SU-DHL-6 (cell line): ENCODE results near the gene NAPB.

Source experiments
- CTCF ChIP-seq: fragments of 200-600 bp; sonication (generic); IDR thresholded peaks from one replicate; pipeline ENCODE4 v1.5.1; 2017; ENCODE audit warnings: antibody characterized with exemption, mild to moderate bottlenecking, low read length, moderate library complexity; ENCODE audit not compliant: insufficient read depth, poor library complexity, severe bottlenecking
- EZH2phosphoT487 ChIP-seq: fragments of 200-600 bp; sonication (generic), shearing (Covaris generic); conservative IDR thresholded peaks from 2 replicates; pipeline ENCODE4 v1.6.1; 2018; ENCODE audit warnings: mild to moderate bottlenecking, antibody characterized with exemption, low read length, moderate library complexity, mixed read lengths

DNA sequence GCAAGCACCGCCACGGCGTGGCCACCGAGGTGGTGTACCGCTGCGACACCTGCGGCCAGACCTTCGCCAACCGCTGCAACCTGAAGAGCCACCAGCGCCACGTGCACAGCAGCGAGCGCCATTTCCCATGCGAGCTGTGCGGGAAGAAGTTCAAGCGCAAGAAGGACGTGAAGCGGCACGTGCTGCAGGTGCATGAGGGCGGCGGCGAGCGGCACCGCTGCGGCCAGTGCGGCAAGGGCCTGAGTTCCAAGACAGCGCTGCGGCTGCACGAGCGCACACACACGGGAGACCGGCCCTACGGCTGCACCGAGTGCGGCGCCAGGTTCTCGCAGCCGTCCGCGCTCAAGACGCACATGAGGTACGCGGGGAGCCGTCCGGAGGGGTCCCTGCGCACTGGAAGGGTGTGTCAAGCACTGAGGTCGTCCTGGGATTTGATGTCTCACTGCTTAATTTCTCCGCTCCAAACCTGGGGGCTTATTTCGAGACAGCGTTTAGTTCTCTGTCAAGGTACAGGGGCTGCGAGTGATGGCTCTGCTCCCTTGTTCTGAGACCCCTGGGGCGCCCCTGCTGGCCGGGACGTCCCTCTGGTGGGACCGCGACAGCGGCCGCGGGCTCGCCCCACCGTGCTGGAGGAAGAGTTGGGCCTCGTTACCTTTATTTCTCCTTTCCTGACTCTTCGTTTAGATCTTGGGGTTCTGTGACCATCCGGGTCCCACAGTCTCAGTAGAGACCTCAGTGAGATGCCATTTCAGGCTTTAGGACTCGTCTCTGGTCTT, 55.7 kb downstream of the NAPB start:
- TF ChIP-seq CTCF (no peak), EZH2phosphoT487 (no peak)
